Activated naive CD4-positive, alpha-beta T cell treated with anti-CD3 and anti-CD28 coated beads, Interleukin-2, amount 50 U/mL, for 24 hours (primary cell): ENCODE measurements around the gene LRRC4.

Source experiments
- H3K27ac Mint-ChIP-seq: one replicate; pipeline ENCODE4 v1.8.0; 2021; ENCODE audit warnings: mild to moderate bottlenecking, mixed read lengths
- H3K27me3 Mint-ChIP-seq: one replicate; pipeline ENCODE4 v1.8.0; 2021; ENCODE audit warnings: mixed read lengths
- H3K36me3 Mint-ChIP-seq: one replicate; pipeline ENCODE4 v1.8.0; 2021; ENCODE audit warnings: mixed read lengths
- H3K4me1 Mint-ChIP-seq: one replicate; pipeline ENCODE4 v1.8.0; 2021; ENCODE audit warnings: mixed read lengths
- H3K4me3 Mint-ChIP-seq: one replicate; pipeline ENCODE4 v1.8.0; 2021; ENCODE audit warnings: mild to moderate bottlenecking, mixed read lengths
- H3K9me3 Mint-ChIP-seq: one replicate; pipeline ENCODE4 v1.8.0; 2021; ENCODE audit warnings: mixed read lengths

The LRRC4 gene

DNA sequence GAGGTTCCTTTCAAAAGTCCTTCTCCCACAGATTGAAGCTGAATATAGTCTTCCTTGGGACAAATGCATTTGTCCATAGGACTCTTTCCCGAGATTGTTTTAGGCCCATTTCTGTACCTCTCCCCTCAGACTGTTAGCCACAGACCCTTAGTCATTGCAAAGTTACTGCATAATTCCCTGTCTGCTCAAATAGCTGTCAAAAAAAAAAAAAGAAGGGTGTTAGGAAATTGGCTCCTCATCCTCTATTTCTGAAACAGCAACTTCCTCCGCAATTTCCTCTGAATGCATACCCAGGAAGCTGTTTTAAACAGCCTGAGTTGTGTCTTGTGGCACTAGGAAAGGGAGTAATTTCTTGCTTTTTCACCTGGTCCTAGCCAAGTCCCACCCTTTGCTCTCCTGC is 5.4 kb downstream of the LRRC4 start:
- Mint-ChIP-seq H3K4me1 (peaks cover 12% of the 10 kb centered on the region), H3K4me3 (no peak overlapping the region), H3K36me3 (peaks cover 20% of the 10 kb centered on the region), H3K9me3 (no peaks in the 10 kb centered on the region), H3K27ac (no peak overlapping the region), H3K27me3 (no peaks in the 10 kb centered on the region)

DNA sequence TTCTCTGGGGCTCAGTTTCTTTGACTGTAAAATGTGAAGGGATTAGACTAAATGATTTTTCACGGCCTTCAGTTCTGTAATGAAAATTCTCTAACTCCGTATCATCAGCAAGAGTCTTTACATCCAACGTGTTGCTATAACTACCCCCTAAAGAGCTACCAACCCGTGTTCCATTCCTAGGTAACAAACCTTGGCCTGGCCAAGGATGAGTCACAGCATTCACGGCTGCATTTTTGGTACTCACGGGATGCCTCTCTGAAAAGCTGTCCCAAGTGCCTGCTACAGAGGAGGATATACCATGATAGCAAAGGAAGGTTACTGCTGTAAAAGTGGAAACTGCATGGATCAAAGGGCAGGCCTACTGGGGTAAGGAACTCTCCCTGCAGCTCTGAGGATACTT is 5.9 kb downstream of the LRRC4 start:
- no peaks in the 10 kb centered on the region for H3K9me3 Mint-ChIP-seq
- no peak overlapping the region for H3K4me3 Mint-ChIP-seq
- no peak overlapping the region for H3K27ac Mint-ChIP-seq
- H3K27me3 Mint-ChIP-seq = no peaks in the 10 kb centered on the region
- H3K4me1 Mint-ChIP-seq = peaks cover 10% of the 10 kb centered on the region
- peaks cover 23% of the 10 kb centered on the region for H3K36me3 Mint-ChIP-seq

DNA sequence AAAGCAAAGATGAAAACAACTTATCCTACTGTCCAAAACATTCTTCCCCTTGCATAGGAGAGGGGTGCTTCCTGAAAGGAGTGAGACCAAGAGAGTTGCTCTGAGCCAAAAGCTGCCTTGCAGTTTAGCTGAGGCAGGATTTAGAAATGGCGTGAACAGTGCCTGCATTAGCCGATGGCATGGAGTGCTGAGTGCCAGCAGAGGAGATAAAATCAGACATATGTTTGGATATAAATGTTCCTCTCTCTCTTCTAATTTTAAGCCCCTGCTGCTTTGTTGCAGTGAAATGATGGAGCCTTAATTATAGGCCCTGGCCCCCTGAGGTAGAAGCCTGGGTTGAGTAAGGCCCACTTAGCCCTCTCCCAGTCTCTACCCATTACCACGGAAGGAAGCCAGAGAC is 7.1 kb downstream of the LRRC4 start:
- Mint-ChIP-seq H3K27me3 (no peaks in the 10 kb centered on the region), H3K9me3 (no peaks in the 10 kb centered on the region), H3K36me3 (peaks cover 22% of the 10 kb centered on the region), H3K4me3 (no peak overlapping the region), H3K4me1 (peaks cover 2% of the 10 kb centered on the region), H3K27ac (no peak overlapping the region)

DNA sequence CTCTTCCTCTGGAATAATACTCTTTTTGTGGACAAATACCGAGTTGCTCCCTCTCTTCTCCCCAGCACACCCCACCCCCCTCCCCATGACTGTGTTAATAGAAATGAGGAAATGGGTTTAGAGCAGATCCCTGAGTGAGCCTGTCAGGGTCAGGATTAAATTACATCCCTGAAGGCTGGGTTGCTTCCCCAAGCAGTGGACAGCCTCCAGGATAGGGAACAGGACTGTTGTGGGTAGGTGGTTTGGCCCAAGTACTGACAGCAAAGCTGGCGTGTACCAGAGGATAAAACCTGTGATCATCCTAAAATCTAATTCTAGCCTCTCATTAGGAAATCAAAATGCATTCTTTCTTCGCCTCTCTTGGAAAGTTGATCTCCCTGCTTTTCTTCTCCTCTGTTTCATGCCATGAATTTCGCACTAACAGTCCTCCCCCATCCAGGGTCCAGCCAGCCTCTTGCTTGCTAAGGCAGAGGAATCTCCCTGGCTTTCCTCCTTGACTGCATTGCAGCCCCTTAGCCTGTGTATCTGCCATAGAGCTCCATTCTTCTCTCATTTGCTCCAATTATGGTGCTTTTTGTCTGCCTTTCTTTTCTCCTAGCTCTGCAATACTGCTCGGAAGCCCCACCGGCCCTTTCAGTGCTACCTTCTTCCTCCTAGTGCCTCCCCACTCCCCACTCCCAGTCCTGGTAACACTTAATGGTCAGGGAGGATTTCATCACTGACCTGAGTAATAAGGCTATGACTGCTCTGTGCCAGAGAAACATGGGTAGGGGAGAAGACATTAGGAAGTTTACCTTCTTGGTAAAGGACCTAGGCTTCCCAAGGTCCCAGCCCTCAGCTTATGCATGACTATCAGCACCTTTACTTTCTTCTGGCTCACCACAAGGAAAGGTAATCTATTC is 8.4 kb downstream of the LRRC4 start:
- Mint-ChIP-seq H3K36me3 (peaks cover 16% of the 10 kb centered on the region), H3K4me1 (no peaks in the 10 kb centered on the region), H3K9me3 (no peaks in the 10 kb centered on the region), H3K27me3 (no peaks in the 10 kb centered on the region), H3K27ac (no peak overlapping the region), H3K4me3 (no peak overlapping the region)

DNA sequence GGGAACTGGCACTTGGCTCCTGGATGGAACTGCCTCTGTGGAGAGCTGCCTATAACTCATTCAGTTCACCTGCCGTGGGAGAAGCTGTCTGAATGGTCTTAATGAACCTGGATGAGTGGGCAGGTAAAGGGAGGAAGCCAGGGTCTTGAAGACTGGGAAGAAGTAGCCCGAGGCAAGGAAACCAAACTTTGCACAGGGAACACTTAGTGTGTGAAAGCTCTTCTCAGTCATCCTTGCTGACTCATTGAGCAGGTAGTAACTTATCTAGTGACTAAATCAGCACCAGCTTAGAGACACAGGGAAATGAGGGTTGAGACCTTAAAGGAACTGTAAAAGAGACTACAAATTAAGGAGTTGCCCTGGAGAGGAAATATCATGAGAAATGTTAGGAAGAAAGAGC is 9.9 kb downstream of the LRRC4 start:
- Mint-ChIP-seq H3K27ac (no peak overlapping the region), H3K36me3 (peaks cover 18% of the 10 kb centered on the region), H3K4me1 (no peaks in the 10 kb centered on the region), H3K27me3 (no peaks in the 10 kb centered on the region), H3K9me3 (no peaks in the 10 kb centered on the region), H3K4me3 (no peak overlapping the region)

DNA sequence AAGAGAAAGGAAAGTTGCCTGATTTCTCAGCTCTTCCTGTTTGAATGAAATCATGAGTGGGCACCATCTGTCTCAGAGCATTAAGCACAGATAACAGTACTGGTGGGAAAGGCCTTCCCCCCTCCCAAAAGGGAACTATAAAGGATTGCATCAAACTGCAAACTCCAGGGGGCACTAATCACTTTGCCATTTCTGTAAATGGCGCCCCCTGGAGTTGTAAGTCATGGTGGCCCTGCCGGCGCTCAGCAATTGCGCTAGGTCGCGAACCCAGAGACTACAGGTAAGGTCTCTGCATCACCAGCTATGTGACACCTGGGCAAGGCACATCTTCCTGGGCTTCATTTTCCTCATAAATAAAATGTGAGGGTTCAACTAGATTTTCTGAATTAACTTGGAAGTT is 11.1 kb downstream of the LRRC4 start:
- Mint-ChIP-seq H3K4me1 (no peaks in the 10 kb centered on the region), H3K27me3 (no peaks in the 10 kb centered on the region), H3K27ac (no peak overlapping the region), H3K9me3 (no peaks in the 10 kb centered on the region), H3K4me3 (no peak overlapping the region), H3K36me3 (peaks cover 18% of the 10 kb centered on the region)

DNA sequence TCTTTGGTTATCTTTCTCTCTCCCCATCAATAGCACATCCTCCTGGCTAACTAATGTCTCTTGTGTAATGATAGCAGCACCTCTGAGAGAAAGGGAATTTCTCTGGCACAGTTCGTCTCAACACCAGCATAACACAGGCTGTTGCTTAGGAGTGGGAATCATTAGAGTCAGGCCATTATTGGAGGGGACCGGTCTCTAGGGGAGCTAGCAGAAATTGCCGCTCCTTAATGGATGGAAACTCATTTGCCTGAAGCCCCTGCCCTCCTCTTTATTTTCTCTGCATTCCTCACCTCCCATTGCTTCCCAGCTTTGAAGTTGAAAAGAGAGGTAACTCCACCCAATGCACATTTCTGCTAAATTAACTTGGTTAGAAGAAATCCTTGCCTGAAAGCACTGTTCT is 11.9 kb downstream of the LRRC4 start:
- Mint-ChIP-seq H3K9me3 (no peaks in the 10 kb centered on the region), H3K27ac (peak overlapping the region; percentile 23), H3K4me1 (no peaks in the 10 kb centered on the region), H3K4me3 (no peak overlapping the region), H3K27me3 (no peaks in the 10 kb centered on the region), H3K36me3 (peaks cover 18% of the 10 kb centered on the region)

DNA sequence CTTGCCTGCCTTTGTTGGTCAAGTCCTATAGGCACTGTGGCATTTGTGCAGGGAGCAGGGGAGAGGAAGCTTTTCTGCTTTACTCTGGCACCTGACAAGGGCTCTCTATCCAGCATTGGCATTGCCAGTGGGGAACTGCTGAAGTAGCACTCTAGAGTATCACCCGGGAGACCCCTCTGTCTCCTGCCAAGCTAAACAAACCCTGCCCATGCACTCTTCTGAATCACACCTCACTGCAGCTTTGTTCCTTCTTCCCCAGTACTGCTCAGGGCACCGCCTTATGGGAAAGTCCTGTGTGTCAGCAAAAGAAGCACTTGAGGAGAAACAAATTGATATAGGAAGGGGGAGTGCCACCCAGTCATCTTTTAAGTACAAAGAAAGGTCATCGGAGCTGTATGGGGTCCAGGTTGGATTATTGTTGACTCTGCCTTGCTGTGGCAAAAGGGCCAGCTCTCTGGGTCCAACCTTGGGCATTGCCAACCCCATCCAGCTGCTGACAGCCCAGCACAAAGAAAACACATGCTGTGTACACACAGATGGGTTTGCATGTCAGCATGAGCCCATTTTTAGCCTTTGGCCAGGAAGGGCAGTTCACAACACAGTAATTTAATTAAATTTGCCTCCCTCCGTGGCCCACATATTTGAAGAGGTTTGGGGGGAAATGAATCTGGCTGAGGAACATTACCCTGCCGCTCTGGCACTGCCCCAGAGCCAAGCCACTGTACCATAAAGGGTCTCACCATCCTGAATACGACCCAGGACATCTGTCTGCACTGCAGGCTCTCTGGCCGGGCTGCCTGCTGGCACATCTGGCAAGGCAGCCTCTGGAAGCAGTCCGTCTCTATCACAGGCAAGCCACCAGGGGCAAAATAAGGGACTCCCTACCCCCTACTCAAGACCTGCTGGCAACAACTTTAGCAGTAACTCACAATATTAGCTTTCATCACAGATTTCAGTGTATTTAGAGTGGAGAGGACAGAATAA is 13.1 kb downstream of the LRRC4 start:
- Mint-ChIP-seq H3K4me3 (no peak overlapping the region), H3K27ac (no peak overlapping the region), H3K27me3 (no peaks in the 10 kb centered on the region), H3K9me3 (no peaks in the 10 kb centered on the region), H3K4me1 (no peaks in the 10 kb centered on the region), H3K36me3 (peaks cover 16% of the 10 kb centered on the region)

DNA sequence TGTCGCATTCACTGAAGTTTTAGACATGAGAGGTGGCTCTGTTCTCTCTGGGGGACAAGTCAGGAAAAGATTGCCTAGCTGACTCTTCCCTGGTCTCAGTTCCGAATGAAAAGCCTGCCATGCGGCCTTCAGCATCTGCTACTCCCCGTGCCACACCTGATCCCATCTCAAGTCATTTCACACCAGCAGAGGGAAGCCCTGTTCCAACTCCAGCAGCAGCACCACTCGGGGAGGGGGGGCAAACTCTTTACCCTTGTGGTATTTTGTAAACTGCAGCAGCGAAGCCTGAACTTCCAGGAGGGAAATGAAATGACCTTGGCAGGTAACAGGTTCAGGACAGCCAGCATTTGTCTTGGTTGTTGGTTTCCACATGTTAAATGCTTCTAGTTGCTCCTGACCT is 13.8 kb downstream of the LRRC4 start:
- Mint-ChIP-seq H3K27ac (no peak overlapping the region), H3K36me3 (peaks cover 18% of the 10 kb centered on the region), H3K27me3 (no peaks in the 10 kb centered on the region), H3K9me3 (no peaks in the 10 kb centered on the region), H3K4me3 (no peak overlapping the region), H3K4me1 (no peaks in the 10 kb centered on the region)

DNA sequence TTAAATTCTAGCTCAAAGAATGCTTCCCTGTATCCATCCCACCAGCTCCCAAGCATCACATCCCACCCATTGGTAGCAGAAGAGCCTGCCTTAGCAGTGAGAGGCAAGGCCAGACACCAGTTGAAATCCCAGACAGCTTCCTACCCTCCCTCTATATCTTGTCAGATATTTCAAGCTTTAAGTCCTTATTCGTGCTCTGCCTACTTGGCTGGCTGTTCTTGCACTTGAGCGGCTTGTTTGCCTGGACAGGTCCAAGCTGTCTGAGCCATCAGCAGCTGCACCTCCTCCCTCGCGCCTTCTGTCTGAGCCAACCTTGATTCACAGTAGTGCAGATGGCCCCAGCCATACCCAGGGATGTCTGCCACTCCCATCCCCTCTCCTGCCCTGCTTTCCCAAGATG is 16.4 kb downstream of the LRRC4 start:
- H3K36me3 Mint-ChIP-seq = peaks cover 7% of the 10 kb centered on the region
- no peaks in the 10 kb centered on the region for H3K9me3 Mint-ChIP-seq
- H3K27ac Mint-ChIP-seq = no peak overlapping the region
- H3K4me3 Mint-ChIP-seq = no peak overlapping the region
- H3K4me1 Mint-ChIP-seq = no peaks in the 10 kb centered on the region
- H3K27me3 Mint-ChIP-seq = no peaks in the 10 kb centered on the region

DNA sequence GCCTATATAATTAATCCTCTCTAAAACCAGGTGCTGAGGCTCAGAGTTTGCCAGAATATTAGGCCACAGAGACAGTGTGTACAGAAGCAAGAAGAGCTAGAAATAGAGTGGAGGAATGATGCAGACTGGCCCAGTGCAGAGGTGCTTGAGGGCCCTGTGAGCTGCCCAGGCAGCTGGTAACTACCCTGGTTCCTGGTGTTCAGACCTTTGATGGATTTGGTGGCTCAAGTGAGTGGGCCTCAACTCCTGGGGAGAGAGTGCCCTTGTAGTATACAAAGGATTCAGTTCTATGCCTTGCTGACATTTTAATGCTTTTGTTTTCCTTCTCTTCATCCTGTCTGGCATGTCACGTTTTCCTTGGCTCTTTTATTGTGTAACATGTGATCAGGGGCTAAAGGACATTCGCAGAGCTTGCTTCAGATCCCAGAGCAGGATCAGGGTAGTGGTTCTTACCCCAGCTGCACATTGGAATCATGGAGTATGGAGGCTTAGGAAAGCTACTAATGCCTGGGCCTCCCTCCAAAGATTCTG is 20.0 kb downstream of the LRRC4 start:
- H3K9me3 Mint-ChIP-seq = no peaks in the 10 kb centered on the region

DNA sequence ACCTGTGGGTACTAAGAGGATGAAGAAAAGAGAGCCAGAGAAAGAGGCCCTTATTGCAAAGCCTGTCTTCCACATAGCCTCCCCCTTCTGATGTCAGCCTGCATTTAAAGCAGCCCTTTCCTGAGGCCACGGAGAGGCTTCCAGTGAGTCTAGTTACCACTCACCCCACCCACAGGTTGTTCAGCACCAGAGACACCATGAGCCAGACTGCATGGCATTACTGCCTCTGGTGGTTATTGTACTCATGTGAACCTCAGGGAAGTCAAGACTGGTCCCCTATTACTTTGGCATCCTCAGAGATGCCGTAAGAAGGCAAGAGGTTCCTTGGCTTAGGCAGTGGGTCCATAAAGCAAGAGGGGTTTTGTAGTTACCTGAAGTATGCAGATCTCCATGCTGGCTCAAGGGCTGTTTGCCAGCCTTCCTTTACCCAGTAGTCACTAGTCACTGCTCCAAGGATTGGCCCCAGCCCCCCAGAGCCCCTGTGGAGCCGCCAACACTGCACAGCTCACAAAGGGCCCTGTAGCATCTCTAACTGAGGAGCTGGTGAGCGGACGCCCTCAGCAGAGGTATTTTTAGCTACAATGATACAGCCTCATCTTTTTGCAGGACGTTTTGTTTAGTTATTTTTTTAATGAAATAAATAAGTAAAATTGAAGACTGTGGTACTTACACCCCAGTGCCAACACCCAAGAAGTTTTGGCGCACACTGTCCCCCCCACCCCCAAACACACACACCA is 20.7 kb downstream of the LRRC4 start:
- H3K4me3 Mint-ChIP-seq = no peak overlapping the region

More for the DNA sequence above, 20.0 kb downstream of the LRRC4 start:
- H3K36me3 Mint-ChIP-seq = peaks cover 8% of the 10 kb centered on the region
- no peaks in the 10 kb centered on the region for H3K27me3 Mint-ChIP-seq
- H3K4me3 Mint-ChIP-seq = no peak overlapping the region
- no peak overlapping the region for H3K27ac Mint-ChIP-seq
- no peaks in the 10 kb centered on the region for H3K4me1 Mint-ChIP-seq

DNA sequence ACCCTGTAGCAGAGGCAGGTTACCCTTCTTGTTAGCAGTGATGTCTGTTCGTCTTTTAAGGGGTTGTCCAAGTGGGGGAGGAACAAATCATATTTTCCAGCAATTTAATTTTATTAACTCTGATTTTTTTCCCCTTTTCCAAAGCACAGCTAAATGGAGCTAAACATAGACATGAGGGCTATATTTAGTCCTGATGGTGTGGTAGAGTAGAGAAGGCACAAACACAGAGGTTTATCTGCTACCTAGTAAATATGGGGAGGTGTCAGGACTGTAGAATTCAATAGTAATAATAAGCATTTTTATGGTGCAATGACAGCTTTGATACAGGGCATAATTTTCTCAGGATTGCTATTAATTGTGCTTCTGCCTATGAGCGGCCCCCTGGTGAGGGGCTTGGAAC is 22.5 kb downstream of the LRRC4 start:
- Mint-ChIP-seq H3K36me3 (peaks cover 12% of the 10 kb centered on the region), H3K27me3 (no peaks in the 10 kb centered on the region), H3K4me3 (no peak overlapping the region), H3K9me3 (no peaks in the 10 kb centered on the region), H3K4me1 (peaks cover 5% of the 10 kb centered on the region), H3K27ac (no peak overlapping the region)

More for the DNA sequence above, 20.7 kb downstream of the LRRC4 start:
- Mint-ChIP-seq H3K27ac (no peak overlapping the region), H3K27me3 (no peaks in the 10 kb centered on the region), H3K9me3 (no peaks in the 10 kb centered on the region), H3K4me1 (no peaks in the 10 kb centered on the region), H3K36me3 (peaks cover 10% of the 10 kb centered on the region)

DNA sequence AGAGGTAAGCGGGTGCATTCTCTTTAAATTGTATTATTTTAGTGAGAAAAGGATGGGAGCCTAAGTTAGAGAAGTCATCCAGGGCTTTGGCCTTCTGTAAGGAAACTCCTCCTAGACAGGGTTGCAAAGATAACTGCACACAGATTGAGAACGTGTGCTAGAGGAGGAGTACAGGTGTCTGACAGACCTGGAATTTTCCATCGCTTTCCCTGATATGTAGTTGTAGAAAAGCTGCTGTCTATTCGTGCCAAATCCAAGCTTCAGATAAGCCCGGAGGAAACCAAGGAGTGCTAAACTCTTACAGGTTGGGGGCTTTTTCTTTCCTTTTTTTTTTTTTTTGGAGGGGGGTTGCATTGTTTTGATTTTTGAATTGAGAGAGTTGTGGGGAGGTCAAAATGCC is 23.1 kb downstream of the LRRC4 start:
- no peak overlapping the region for H3K27ac Mint-ChIP-seq
- no peak overlapping the region for H3K4me3 Mint-ChIP-seq
- peaks cover 11% of the 10 kb centered on the region for H3K4me1 Mint-ChIP-seq
- no peaks in the 10 kb centered on the region for H3K9me3 Mint-ChIP-seq
- peaks cover 11% of the 10 kb centered on the region for H3K36me3 Mint-ChIP-seq
- no peaks in the 10 kb centered on the region for H3K27me3 Mint-ChIP-seq

DNA sequence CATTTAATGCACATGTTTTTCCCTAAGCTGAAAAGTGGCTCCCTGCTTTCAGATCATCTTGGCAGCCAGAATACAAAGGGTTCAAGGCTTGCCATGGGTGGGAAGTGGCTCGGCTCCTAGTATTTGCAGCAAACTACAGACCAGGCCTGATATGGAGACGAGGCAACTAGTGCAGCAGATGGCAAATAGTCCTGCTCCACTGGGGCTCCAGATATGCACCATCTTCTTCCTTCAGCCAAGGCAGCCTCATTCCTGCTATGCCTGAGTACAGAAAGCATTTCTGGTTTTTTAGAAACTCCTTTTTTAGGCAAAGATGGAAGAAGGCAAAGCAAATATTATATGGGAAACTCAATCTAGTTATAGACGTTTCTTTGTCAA is 23.9 kb downstream of the LRRC4 start:
- no peaks in the 10 kb centered on the region for H3K9me3 Mint-ChIP-seq

More for the DNA sequence above, 23.9 kb downstream of the LRRC4 start:
- H3K27ac Mint-ChIP-seq = no peak overlapping the region
- peaks cover 9% of the 10 kb centered on the region for H3K36me3 Mint-ChIP-seq
- H3K4me3 Mint-ChIP-seq = no peak overlapping the region
- H3K4me1 Mint-ChIP-seq = peaks cover 18% of the 10 kb centered on the region
- no peaks in the 10 kb centered on the region for H3K27me3 Mint-ChIP-seq
